AG10803 (cell line): Measurements from ENCODE around the gene ITPR3.

Experiments used
- DNase-seq: peaks from one replicate; pipeline ENCODE4 v3.0.0; 2010; ENCODE audit warnings: low read depth
- H3K4me3 ChIP-seq: 2 replicates; pipeline ENCODE4 v1.5.1; 2011; ENCODE audit warnings: mild to moderate bottlenecking, low read length, control low read depth
- CTCF ChIP-seq: conservative IDR thresholded peaks from 2 replicates; pipeline ENCODE4 v1.5.1; 2011; ENCODE audit warnings: mild to moderate bottlenecking, low read length, control low read depth, inconsistent platforms

ITPR3 gene

GRCh38 chr6:33727126-33727525 is 106.0 kb downstream of the ITPR3 start:
- H3K4me3 ChIP-seq = no peak overlapping the region

GRCh38 chr6:33727932-33728331 is 106.8 kb downstream of the ITPR3 start:
- no peak for TF ChIP-seq CTCF
- no peak for DNase-seq
- H3K4me3 ChIP-seq = no peak overlapping the region

More at GRCh38 chr6:33727126-33727525, 106.0 kb downstream of the ITPR3 start:
- no peak for TF ChIP-seq CTCF
- DNase-seq = no peak

- H3K4me3 ChIP-seq = no peak overlapping the region
- DNase-seq = no peak
- TF ChIP-seq CTCF = no peak
Observed at GRCh38 chr6:33728438-33728837, 107.3 kb downstream of the ITPR3 start.

GRCh38 chr6:33729059-33729458 is 107.9 kb downstream of the ITPR3 start:
- no peak for TF ChIP-seq CTCF
- H3K4me3 ChIP-seq = no peak overlapping the region
- no peak for DNase-seq

- no peak for TF ChIP-seq CTCF
- H3K4me3 ChIP-seq = no peak overlapping the region
- DNase-seq = no peak
Observed at GRCh38 chr6:33730611-33731010, 109.5 kb downstream of the ITPR3 start.

GRCh38 chr6:33731035-33731434 is 109.9 kb downstream of the ITPR3 start:
- DNase-seq = no peak
- H3K4me3 ChIP-seq = no peak overlapping the region
- no peak for TF ChIP-seq CTCF

- no peak for DNase-seq
- no peak overlapping the region for H3K4me3 ChIP-seq
- no peak for TF ChIP-seq CTCF
Observed at GRCh38 chr6:33731751-33732282, 110.7 kb downstream of the ITPR3 start.
